HG03571 (cell line): ENCODE results near the gene RNPC3.
A peak's percentile ranks its signal among the peaks of the same experiment; 100 is the strongest.

ENCODE experiments used
- ATAC-seq: cut with Tn5 transposase; IDR thresholded peaks from one replicate; pipeline ENCODE4 v1.9.1; 2021; ENCODE audit not compliant: unreplicated experiment

Gene RNPC3

GRCh38 chr1:103525607-103526507 is at the start of gene RNPC3:
Gene RNPC3, plus strand, starts transcription at chr1:103525699. Its CDS starts 372 bp downstream, at chr1:103526071.
- ATAC-seq: peak; percentile 78

- ATAC-seq: no peak
Measured at GRCh38 chr1:103477101-103477500, 48.4 kb upstream of the RNPC3 start.

GRCh38 chr1:103489935-103490334 is 35.6 kb upstream of the RNPC3 start:
- ATAC-seq: no peak

GRCh38 chr1:103492003-103492625 is 33.4 kb upstream of the RNPC3 start:
- no peak for ATAC-seq

GRCh38 chr1:103496014-103496635 is 29.4 kb upstream of the RNPC3 start:
- no peak for ATAC-seq

- ATAC-seq: no peak
Measured at GRCh38 chr1:103497404-103497803, 28.1 kb upstream of the RNPC3 start.

- no peak for ATAC-seq
Measured at GRCh38 chr1:103509250-103509649, 16.2 kb upstream of the RNPC3 start.

- no peak for ATAC-seq
Measured at GRCh38 chr1:103513711-103514110, 11.8 kb upstream of the RNPC3 start.

GRCh38 chr1:103514920-103515503 is 10.5 kb upstream of the RNPC3 start:
- peak; percentile 51 for ATAC-seq

GRCh38 chr1:103516283-103516682 is 9.2 kb upstream of the RNPC3 start:
- ATAC-seq: no peak

GRCh38 chr1:103516693-103517092 is 8.8 kb upstream of the RNPC3 start:
- no peak for ATAC-seq

GRCh38 chr1:103517380-103518047 is 8.0 kb upstream of the RNPC3 start:
- peak; percentile 79 for ATAC-seq

- no peak for ATAC-seq
Measured at GRCh38 chr1:103520822-103521221, 4.7 kb upstream of the RNPC3 start.

- ATAC-seq: no peak
Measured at GRCh38 chr1:103523346-103523745, 2.2 kb upstream of the RNPC3 start.

GRCh38 chr1:103525114-103525606 is 339 bp upstream of the RNPC3 start:
- ATAC-seq: peak; percentile 62

- no peak for ATAC-seq
Measured at GRCh38 chr1:103527331-103527730, 1.8 kb downstream of the RNPC3 start.

GRCh38 chr1:103529746-103530145 is 4.2 kb downstream of the RNPC3 start:
- no peak for ATAC-seq

- no peak for ATAC-seq
Measured at GRCh38 chr1:103538226-103538625, 12.7 kb downstream of the RNPC3 start.

- no peak for ATAC-seq
Measured at GRCh38 chr1:103541431-103541830, 15.9 kb downstream of the RNPC3 start.

- ATAC-seq: no peak
Measured at GRCh38 chr1:103546496-103546895, 21.0 kb downstream of the RNPC3 start.

- no peak for ATAC-seq
Measured at GRCh38 chr1:103547840-103548239, 22.3 kb downstream of the RNPC3 start.
